NK-92 treated with Interleukin-12 subunit alpha and Interleukin-12 subunit beta, amount 100 ng/mL, for 24 hours (cell line): ENCODE measurements around the gene DISC1.
"Not testable (repeated sequence)": the region's sequence is repeated elsewhere in the genome, so short reads cannot be mapped to it uniquely, and the experiment has no call there.

Source experiments
- DNase-seq: peaks from one replicate; lab custom pipeline; 2025; lab: John Stamatoyannopoulos, UW

The DISC1 gene

DNA sequence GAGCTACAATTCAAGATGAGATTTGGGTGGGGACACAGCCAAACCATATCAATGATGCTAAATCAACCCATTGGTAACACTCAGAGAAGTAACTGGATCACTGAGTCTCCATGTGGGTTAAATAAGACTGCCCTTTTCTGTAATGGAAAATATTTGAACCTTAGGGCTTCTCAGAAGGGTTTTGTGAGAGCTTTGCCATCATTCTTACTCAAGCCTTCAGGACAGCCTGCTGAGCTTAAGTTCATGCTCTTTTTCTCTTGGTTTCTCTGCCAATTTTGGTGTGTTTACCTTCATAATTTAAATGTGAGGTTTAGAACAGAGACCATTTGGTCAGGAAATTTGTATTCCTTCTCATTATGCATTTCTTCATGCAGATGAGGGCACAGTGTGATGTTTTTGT lies 74.7 kb downstream of the DISC1 start:
- no peak for DNase-seq

DNA sequence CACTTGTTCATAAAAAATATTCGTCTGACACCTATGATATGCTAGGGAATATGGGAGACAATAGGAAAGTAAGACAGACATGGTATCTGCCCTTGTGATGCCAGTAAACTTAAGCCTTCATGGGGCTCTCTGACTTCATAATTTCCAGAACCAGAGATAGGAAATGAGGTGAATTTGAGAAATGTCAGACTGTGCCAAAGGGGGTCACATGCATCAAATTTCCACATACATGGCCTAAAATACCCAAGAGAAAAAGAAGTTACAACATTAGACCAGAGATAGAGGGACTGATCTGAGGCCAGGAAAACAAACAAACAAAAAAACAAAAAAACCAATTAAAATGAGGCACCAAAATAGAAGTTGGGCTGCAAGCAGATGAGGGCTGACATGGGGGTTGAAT lies 75.7 kb downstream of the DISC1 start:
- no peak for DNase-seq

DNA sequence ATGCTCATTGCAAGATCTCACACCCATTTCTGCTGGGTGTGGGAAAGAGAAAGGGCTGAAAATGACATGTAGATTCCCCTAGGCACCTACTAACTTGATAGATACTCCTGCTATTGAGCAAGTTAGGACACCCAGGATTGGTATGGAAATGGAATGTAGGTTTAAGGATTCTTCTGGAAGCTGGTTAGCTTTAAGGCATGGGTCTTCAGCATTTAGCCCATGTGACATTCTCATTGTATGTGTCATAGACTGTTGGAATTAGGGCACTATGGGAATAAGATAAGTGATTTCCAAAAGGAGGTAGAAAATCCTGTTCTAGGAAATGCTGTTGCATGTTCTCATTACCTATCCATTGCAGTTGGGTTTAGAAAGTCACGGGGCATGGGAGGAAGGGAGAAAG lies 76.2 kb downstream of the DISC1 start:
- no peak for DNase-seq

DNA sequence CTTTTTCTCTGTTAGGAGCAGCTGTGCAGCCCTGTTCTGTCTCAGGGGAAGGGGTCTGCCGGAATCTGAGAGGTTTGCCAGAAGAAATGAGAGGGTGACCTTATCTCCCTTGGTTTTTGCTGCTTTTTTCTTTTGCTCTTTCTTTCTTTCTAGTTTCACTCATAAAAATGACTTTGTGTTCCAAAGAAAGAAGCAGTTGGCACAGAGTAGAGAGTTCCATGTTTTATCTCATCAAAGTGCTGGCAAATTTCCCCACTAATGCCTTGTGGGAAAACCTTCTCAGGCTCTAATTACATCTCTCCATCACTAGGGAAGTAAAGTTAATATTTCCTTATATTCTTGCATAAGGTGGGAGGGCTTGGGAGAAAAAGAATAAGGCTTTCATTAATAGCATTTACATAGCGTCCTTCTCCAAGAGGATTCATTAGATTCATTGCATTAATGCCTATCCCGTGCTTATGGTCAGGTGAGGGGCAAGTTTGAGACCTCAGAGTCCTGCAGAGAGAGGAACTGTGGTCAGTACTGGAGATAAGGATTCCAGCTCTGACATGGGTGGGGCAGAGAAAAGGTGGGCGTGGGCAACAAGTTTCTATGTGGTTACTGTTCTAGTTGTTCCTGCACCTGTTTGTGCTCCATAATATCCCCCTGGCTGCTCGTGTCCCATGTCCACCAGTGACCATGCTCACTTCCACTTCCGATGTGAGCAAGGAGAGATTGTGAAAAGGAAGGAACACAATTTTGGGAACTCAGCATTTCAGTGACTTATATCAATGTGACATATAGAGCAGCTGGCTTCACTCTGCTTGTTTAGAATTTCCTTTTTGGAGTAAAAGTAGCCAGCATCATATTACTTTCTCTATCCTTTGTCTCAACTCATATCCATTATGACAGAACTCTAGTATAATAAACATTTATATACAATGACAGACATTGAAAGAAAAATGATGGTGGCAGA lies 79.5 kb downstream of the DISC1 start:
- DNase-seq, result no peak

DNA sequence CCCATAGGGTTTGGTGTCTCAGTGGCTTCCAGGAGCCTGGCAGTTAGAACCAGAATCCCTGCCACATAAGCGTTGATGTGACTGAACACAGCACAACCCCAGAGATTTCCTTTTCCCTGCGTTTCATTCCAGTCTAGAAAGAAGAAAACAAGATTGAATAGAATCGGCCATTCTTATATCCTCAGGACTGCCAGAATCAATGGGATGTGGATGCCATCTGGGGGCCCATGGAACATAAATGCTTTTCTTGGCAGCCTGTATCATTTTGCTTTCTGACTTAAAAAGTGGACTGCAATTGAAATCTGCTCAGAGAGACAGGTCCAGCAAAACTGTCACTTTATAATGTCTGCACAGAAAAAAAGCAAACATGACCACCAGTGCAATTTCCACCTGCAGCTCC lies 80.3 kb downstream of the DISC1 start:
- DNase-seq, result no peak

DNA sequence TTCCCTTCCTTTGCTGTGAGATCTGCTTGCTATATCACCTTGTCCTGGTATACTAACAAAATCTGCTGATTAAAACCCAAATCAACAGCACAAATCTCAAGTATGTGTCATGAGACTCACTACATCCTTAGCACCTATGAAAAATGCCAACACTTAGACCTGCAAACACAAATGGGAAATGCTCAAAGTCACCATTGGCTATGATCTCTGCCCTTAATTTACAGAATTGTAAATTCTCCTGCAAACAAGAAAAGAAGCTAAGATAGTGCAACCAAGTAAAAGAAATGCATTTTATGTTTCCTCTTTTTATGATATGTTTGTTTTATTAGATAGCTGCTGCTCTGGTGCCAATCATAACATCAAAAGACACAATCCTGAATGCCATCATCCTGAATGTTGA lies 80.8 kb downstream of the DISC1 start:
- no peak for DNase-seq

DNA sequence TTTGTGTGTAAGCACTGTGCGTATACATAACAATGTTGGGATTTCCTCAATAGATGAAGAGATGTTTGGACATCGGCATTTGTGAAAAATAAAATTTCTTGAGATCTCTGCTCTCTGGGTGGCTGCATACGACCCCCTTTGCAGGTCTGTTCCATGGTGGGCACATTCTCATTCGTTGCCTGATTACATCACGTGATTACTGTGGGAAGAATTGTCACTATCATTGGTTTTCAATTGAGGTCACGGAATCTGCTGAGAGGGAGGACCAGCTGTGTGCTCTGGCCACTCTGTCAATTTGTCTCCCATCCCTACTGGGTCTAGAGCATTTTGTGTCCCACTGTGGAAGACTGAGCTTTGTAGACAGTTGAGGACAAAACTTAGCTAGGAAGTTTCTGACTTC lies 81.8 kb downstream of the DISC1 start:
- no peak for DNase-seq

DNA sequence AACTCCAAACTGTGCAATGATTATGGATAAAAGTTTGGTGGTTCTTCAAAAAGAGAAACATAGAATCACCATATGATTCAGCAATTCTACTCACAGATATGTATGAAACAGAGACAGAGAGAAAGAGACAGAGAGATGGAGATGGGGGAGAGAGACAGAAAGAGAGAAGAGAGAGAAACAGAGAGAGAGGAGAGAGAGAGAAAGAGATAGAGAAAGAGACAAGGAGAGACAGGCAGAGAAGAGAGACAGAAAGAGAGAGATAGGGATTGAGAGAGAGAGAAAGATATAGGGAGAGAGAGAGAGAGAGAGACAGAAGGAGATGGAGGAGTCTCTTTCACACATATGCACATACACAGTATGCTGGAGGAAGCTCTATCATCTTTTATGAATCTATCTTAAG lies 87.8 kb downstream of the DISC1 start:
- DNase-seq, result no peak

DNA sequence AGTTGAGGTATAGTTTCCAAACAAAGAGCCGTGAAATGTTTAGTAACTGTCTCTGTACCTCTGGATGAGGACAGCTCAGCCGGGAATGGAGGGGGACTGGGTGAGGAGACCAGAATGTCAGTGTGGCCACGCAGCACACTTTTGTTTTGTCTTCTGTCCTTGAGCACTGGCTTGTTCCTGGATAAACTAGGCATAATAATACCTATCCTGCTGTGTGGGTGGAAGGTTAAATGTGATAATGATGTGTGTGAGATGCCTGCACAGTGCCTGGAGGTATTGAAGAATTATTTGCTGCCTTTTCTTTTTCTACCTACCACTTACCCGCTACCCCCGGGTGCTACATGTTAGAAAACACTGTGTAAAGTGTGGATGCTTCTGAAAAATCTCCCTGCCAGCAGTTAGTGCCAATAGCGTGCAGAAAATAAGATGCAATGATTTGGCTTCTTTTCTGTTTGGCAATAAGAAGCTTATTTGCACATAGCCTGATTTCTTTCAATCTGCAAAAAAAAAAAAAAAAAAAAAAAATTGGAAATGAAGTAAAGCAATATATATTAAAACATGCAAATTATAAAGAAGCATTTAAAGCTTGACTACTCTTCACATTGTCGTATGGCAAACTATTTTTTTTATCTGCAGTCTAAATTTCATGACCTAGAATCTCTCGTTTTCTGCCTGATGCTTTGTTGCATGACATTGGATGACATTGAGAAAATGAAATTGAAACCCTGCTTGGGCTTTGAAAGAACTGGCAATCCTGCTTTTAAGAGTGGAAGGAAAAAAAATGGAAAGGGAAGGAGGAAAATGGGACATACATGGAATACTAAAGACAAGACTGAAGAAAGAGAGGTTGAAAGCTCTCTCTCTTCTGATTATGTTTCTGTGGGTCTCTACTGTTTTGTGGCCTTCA lies 89.5 kb downstream of the DISC1 start:
- DNase-seq, result no peak

DNA sequence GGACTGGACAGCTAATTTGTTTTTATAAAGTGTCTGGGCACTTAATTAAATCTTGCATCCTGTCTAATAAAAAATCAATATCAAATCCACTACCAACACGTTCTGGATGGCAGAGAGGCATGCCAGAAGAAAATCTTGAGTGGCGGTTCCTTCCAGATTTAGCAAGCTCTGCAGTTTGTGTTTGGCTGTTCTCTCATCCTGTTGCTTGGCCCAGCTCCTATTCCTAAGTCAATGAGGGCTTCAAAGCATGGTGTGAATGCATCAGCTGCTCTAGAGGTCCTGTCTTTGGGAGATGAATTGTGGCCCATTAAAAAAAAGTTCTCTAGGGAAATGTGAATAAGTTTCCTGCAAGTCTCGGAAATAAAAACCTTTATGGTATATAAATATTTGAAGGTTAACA lies 90.3 kb downstream of the DISC1 start:
- no peak for DNase-seq

DNA sequence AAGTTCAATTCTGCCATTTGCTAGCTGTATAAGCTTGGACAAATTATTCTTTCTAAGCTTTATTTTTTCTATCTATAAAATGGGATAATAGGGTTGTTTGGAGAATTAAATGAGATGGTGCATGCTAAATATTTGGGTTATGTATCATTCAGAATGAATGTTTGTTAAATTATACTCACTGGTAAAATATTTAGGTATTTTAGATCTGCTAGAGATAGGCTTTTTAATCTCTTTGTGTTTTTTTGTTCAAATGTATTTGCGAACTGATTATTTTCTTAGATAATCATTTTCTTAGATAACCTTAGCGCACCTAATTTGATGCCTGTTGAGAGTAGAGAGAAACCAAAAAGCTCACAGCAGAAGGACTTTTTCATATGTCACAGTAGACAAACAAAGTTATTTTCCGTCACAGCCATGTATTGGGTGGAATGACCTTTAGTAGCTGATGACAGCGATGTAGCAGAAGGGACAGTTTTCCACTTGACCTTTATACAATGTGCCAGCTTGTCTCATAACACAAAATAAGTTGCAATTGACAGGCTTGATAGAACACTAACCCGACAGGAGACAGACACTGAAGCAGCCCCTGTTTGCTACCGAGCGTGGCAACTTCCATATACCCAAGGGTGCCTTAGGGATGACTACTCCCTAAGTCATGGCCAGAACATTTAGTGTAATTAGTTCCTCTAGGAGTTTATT lies 93.0 kb downstream of the DISC1 start:
- DNase-seq, result no peak

DNA sequence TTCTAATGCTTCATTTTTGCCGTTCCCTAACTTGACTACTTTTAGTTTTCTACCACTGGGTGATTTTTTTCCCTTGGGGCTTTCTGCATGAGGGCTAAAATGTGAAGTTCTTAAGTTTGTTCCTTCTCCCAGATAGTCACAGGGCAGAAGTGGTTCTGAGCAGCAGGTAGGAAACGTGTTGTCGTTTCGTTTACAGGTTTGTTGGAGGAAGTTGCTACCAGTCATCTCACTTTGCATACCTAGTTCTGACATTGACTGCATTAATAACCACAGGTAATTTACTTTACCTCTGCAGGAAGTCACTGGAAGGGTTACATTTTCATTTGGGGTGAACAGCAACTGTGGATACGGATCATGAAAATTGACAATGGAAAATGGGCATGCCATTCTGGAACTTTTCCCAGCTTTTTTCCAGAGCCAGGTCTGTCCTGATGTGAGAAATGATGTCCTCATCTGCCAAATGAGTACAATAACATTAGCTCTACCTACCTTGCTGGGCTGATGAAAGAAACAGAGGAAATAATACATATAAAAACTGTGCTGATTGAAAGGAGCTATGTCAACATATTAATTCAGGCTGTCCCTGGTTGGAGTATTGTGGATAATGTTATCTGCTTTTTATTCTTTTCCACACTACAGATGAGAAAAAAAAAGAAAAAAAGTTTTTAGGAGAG lies 94.2 kb downstream of the DISC1 start:
- no peak for DNase-seq

DNA sequence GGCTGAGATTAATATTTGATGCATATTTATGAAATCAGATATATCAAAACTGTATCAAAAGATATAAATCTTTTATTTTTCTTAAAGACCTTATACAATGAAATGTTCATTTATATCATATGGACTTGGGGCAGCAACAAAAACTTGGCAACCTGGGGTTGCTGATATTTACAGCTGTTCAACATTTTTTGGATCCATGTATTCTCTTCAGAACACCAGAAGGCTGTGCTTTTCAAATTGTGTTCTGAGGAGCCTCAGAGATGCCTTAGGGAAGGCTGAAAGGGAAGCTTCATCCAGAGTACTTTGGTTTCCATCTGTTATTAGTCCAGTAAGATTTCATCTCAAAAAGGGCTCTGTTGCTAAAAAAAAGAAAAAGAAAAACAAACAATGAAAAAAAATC lies 94.8 kb downstream of the DISC1 start:
- DNase-seq, result no peak

DNA sequence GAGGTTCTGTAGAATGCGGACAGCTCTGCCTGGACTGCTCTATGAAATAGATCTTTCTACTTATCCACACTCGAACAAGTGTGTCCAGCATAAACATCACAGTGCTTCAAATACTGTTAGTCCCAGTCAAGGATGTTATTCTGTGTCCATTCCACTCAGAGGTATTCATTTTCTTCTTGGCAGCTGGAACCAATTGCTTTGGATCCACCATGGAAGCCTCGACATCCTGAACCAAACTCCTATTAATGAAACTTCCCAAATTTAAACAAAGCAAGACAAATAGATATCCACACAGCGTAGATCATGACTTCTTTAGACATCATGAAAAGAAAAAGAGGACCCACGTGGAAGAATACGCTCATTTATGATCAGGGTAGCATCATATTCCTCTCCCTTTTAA lies 95.8 kb downstream of the DISC1 start:
- no peak for DNase-seq

DNA sequence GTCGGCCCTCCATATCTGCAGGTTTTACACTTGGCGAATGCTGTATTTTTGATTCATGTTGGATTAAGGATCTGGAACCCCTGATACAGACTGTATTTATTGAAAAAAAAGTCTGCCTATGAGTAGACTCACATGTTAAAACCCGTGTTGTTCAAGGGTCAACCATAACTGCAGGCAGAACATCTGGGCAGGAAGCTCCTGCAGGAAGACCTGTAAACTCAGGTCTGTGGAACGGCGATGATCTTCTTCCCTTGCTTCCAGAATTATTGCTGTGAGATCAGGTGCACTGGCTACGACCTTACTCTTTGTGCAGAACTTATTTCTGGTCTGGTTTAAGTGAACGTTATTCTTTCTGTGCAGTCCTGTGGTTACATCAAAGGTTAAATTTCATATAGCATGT lies 96.6 kb downstream of the DISC1 start:
- no peak for DNase-seq

DNA sequence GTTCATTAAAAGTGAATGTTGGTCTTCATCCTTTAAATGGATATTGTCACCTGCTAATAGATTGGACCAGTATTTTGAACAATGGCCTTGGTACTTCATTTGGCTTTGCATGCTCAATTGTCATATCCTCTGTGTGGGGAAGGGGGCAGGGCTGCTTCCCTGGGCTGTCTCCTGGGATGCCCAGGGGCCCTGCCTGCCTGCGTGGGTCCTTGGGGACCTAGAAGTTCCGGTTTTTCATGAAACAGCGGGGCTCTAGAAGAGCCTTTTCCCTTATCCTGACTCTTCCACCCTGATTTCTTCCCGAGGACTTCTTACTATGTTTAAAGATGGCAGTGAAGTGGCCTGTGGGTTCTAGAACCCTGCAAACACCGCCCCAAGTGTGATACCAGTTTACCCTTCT lies 97.5 kb downstream of the DISC1 start:
- DNase-seq, result no peak

DNA sequence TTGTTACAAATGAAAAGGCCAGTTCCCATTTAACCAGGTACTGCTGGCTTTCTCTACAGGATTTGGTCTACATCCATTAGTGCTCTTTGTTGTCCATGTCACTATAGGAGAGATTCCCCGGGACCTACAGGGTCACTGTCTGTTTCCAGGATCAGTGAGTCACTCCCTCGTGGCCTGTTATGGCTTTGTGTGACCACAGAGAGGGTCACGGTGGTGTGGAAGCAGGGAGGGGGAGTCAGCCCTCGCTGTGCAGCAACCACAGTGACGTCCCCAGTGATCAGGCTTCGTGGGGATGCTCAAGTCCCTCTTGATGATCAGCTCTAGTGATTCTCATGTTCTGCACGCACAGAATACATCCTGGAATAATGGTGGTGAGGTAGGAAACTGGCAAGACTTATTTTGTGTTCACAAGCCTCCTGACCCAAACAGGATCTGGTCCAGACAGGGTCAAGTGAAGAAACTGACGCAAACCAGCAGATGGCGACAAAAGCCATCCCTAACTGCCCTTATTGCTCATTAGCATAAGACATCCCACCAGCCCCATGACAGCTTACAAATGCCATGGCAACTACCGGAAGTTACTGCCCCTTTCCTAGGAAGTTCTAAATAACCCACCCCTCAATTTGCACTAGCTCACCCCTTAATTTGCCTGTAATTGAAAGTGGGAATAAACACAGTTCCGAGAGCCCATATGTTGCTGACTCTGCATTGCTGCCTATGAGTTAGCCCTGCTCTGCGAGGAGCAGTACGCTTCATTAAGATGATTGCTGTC lies 98.5 kb downstream of the DISC1 start:
- DNase-seq, result no peak

DNA sequence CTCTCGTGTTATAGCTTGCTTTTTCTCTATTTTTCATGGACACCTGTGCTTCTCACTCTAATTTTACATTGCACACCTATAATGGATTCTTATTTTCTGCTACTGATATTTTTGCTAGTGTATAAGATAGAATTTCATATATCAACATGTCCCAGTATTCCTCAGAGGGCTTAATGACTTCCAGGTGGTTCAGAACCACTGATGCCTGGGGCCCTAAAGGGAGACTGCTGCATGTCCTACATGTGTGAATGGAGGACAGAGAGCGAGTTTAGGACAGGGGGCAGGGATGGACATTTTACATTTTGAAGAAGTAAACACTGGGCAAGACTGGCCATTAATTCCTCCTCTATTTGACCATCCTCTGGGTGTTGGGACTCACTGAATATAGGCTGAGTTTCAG lies 100.6 kb downstream of the DISC1 start:
- no peak for DNase-seq

DNA sequence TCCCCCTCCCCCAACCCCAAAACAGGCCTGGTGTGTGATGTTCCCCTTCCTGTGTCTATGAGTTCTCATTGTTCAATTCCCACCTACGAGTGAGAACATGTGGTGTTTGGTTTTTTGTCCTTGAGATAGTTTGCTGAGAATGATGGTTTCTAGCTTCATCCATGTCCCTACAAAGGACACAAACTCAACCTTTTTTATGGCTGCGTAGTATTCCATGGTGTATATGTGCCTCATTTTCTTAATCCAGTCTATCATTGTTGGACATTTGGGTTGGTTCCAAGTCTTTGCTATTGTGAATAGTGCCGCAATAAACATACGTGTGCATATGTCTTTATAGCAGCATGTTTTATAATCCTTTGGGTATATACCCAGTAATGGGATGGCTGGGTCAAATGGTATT lies 102.4 kb downstream of the DISC1 start:
- DNase-seq, result not testable (repeated sequence)

DNA sequence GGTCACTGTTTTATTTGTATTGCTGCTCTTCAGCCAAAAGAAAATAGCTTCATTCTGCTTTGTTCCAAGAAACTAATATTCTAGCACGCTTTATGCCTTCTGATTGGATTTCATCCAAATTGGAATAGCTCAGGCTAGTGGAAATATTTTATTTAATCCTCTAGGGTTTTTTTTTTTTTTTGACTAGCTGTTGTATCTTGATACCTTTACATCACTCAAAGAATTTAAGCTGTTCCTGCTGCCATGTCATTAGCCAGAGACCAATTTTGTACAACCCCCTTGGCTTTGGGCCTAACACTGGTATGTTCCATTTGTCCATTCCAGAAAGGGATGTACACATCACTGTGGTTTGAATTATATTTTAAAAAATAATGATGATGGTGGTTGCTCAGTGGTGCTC lies 103.0 kb downstream of the DISC1 start:
- DNase-seq, result no peak

DNA sequence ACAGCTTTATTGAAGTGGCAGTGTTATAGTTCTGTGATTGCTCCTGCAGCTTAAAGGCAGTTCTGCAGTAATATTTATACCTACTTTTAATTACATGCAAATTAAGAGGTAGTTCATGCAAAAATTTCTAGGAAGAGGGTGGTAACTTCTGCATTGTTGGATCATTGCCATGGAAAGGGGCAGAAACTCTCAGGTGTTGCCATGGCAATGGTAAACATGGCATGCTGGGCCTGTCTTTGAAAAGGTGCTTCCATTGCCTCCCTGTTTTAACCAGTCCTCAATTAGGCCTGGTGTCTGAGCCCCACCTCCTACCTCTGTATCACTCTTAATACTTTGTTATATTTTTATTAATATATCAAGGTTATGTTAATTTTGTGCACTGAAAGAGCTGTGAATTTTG lies 104.7 kb downstream of the DISC1 start:
- no peak for DNase-seq
